ENCODE data around the gene IL17RB.

Gene IL17RB

GRCh38 chr3:53828581-53828980 lies 17.8 kb upstream of the IL17RB start:
- DNase-seq (ENCODE audit: low spot score): no peak
- no peak overlapping the region for H3K14ac ChIP-seq (ENCODE audit: low read length)
- H3K27ac ChIP-seq (replicated peaks; ENCODE audit: low read length): no peak overlapping the region
- H3K36me3 ChIP-seq (replicated peaks in 1 of 2; ENCODE audit: control insufficient read depth in 2 of 2, insufficient read depth in 2 of 2, low read length in 2 of 2): no peaks in the 10 kb centered on the region
- no peaks in the 10 kb centered on the region for H3K4me1 ChIP-seq (ENCODE audit: control insufficient read depth in 2 of 2, insufficient read depth in 1 of 2, low read depth in 1 of 2, low read length in 2 of 2)
- no peaks in the 10 kb centered on the region for H3K9me3 ChIP-seq (replicated peaks in 1 of 2; ENCODE audit: control insufficient read depth in 2 of 2, insufficient read depth in 1 of 2, low read depth in 1 of 2, low read length in 2 of 2)
- no peak overlapping the region for H3K4me2 ChIP-seq (ENCODE audit: insufficient read depth, low read length, poor library complexity, severe bottlenecking)
- no peak overlapping the region for H2AFZ ChIP-seq (ENCODE audit: low read length)
- H2AK5ac ChIP-seq (ENCODE audit: low read depth, low read length): no peak overlapping the region
- no peak overlapping the region for H4K8ac ChIP-seq (ENCODE audit: low read depth, low read length)
- H4K91ac ChIP-seq (ENCODE audit: low read depth, low read length, poor library complexity): no peak overlapping the region
- no peak overlapping the region for H2BK120ac ChIP-seq (ENCODE audit: low read depth, low read length)
- no peak overlapping the region for H3K4me3 ChIP-seq (ENCODE audit: low read length in 2 of 2)
- no peak overlapping the region for H3K4ac ChIP-seq (ENCODE audit: low read length)
- no CpG with 5 or more reads among the region's 1 CpG for WGBS, 2 donors (ENCODE audit: extremely low coverage in 2 of 2, insufficient read length in 2 of 2, insufficient replicate concordance in 1 of 2)
- H3K79me1 ChIP-seq (ENCODE audit: low read depth, low read length): peaks cover 4% of the 10 kb centered on the region
- no peak overlapping the region for H3K9ac ChIP-seq (ENCODE audit: low read depth, low read length, poor library complexity)
- H2BK5ac ChIP-seq (ENCODE audit: low read length): no peak overlapping the region
- no peak overlapping the region for H3K18ac ChIP-seq (ENCODE audit: low read length)
- no peak overlapping the region for H3K23ac ChIP-seq (ENCODE audit: low read depth, low read length, poor library complexity)
- no peaks in the 10 kb centered on the region for H3K27me3 ChIP-seq (ENCODE audit: control insufficient read depth in 3 of 3, insufficient read depth in 3 of 3, low read depth in 1 of 3, low read length in 3 of 3)
- no peak overlapping the region for H2BK15ac ChIP-seq (ENCODE audit: low read length)
- no peak overlapping the region for H2BK12ac ChIP-seq (ENCODE audit: low read length)

GRCh38 chr3:53829605-53830004 lies 16.8 kb upstream of the IL17RB start:
- H2BK120ac ChIP-seq (ENCODE audit: low read depth, low read length): no peak overlapping the region
- H2AK5ac ChIP-seq (ENCODE audit: low read depth, low read length): no peak overlapping the region
- H2BK12ac ChIP-seq (ENCODE audit: low read length): no peak overlapping the region
- no peaks in the 10 kb centered on the region for H3K27me3 ChIP-seq (ENCODE audit: control insufficient read depth in 3 of 3, insufficient read depth in 3 of 3, low read depth in 1 of 3, low read length in 3 of 3)
- no peak overlapping the region for H3K23ac ChIP-seq (ENCODE audit: low read depth, low read length, poor library complexity)
- no peak overlapping the region for H3K4me3 ChIP-seq (ENCODE audit: low read length in 2 of 2)
- H3K36me3 ChIP-seq (replicated peaks in 1 of 2; ENCODE audit: control insufficient read depth in 2 of 2, insufficient read depth in 2 of 2, low read length in 2 of 2): no peaks in the 10 kb centered on the region
- H4K91ac ChIP-seq (ENCODE audit: low read depth, low read length, poor library complexity): no peak overlapping the region
- no peak overlapping the region for H3K27ac ChIP-seq (replicated peaks; ENCODE audit: low read length)
- H2AFZ ChIP-seq (ENCODE audit: low read length): no peak overlapping the region
- H3K4ac ChIP-seq (ENCODE audit: low read length): no peak overlapping the region
- no peak overlapping the region for H3K9ac ChIP-seq (ENCODE audit: low read depth, low read length, poor library complexity)
- H3K18ac ChIP-seq (ENCODE audit: low read length): no peak overlapping the region
- H3K9me3 ChIP-seq (replicated peaks in 1 of 2; ENCODE audit: control insufficient read depth in 2 of 2, insufficient read depth in 1 of 2, low read depth in 1 of 2, low read length in 2 of 2): no peaks in the 10 kb centered on the region
- peaks cover 2% of the 10 kb centered on the region for H3K79me1 ChIP-seq (ENCODE audit: low read depth, low read length)
- no peak overlapping the region for H2BK15ac ChIP-seq (ENCODE audit: low read length)
- no peak for DNase-seq (ENCODE audit: low spot score)
- WGBS, 2 donors (ENCODE audit: extremely low coverage in 2 of 2, insufficient read length in 2 of 2, insufficient replicate concordance in 1 of 2): no CpG with 5 or more reads among the region's 2 CpGs
- no peak overlapping the region for H4K8ac ChIP-seq (ENCODE audit: low read depth, low read length)
- no peak overlapping the region for H3K4me2 ChIP-seq (ENCODE audit: insufficient read depth, low read length, poor library complexity, severe bottlenecking)
- H2BK5ac ChIP-seq (ENCODE audit: low read length): no peak overlapping the region
- no peaks in the 10 kb centered on the region for H3K4me1 ChIP-seq (ENCODE audit: control insufficient read depth in 2 of 2, insufficient read depth in 1 of 2, low read depth in 1 of 2, low read length in 2 of 2)
- no peak overlapping the region for H3K14ac ChIP-seq (ENCODE audit: low read length)

- Histone ChIP-seq H3K4me2 (ENCODE audit: insufficient read depth, low read length, poor library complexity, severe bottlenecking) (no peak overlapping the region), H3K27ac (replicated peaks; ENCODE audit: low read length) (no peak overlapping the region), H3K23ac (ENCODE audit: low read depth, low read length, poor library complexity) (no peak overlapping the region), H2BK120ac (ENCODE audit: low read depth, low read length) (no peak overlapping the region), H3K27me3 (ENCODE audit: control insufficient read depth in 3 of 3, insufficient read depth in 3 of 3, low read depth in 1 of 3, low read length in 3 of 3) (no peaks in the 10 kb centered on the region), H2AFZ (ENCODE audit: low read length) (no peak overlapping the region), H3K36me3 (replicated peaks in 1 of 2; ENCODE audit: control insufficient read depth in 2 of 2, insufficient read depth in 2 of 2, low read length in 2 of 2) (no peaks in the 10 kb centered on the region), H3K14ac (ENCODE audit: low read length) (no peak overlapping the region), H3K9ac (ENCODE audit: low read depth, low read length, poor library complexity) (peak overlapping the region; percentile 18), H2BK15ac (ENCODE audit: low read length) (no peak overlapping the region), H3K4me3 (ENCODE audit: low read length in 2 of 2) (no peak overlapping the region), H3K18ac (ENCODE audit: low read length) (no peak overlapping the region), H3K4ac (ENCODE audit: low read length) (no peak overlapping the region), H2AK5ac (ENCODE audit: low read depth, low read length) (no peak overlapping the region), H2BK12ac (ENCODE audit: low read length) (no peak overlapping the region), H3K9me3 (replicated peaks in 1 of 2; ENCODE audit: control insufficient read depth in 2 of 2, insufficient read depth in 1 of 2, low read depth in 1 of 2, low read length in 2 of 2) (no peaks in the 10 kb centered on the region), H3K4me1 (ENCODE audit: control insufficient read depth in 2 of 2, insufficient read depth in 1 of 2, low read depth in 1 of 2, low read length in 2 of 2) (no peaks in the 10 kb centered on the region), H3K79me1 (ENCODE audit: low read depth, low read length) (peaks cover 2% of the 10 kb centered on the region), H2BK5ac (ENCODE audit: low read length) (no peak overlapping the region), H4K8ac (ENCODE audit: low read depth, low read length) (no peak overlapping the region), H4K91ac (ENCODE audit: low read depth, low read length, poor library complexity) (no peak overlapping the region)
- WGBS, 2 donors (ENCODE audit: extremely low coverage in 2 of 2, insufficient read length in 2 of 2, insufficient replicate concordance in 1 of 2): no CpG with 5 or more reads among the region's 6 CpGs
- no peak for DNase-seq (ENCODE audit: low spot score)
Measured at GRCh38 chr3:53830944-53831343, 15.4 kb upstream of the IL17RB start.

GRCh38 chr3:53833053-53833645 lies 13.2 kb upstream of the IL17RB start:
- H3K14ac ChIP-seq (ENCODE audit: low read length): no peak overlapping the region
- H3K23ac ChIP-seq (ENCODE audit: low read depth, low read length, poor library complexity): no peak overlapping the region
- H3K4me1 ChIP-seq (ENCODE audit: control insufficient read depth in 2 of 2, insufficient read depth in 1 of 2, low read depth in 1 of 2, low read length in 2 of 2): no peaks in the 10 kb centered on the region
- no peak overlapping the region for H3K4me2 ChIP-seq (ENCODE audit: insufficient read depth, low read length, poor library complexity, severe bottlenecking)
- no peak overlapping the region for H4K91ac ChIP-seq (ENCODE audit: low read depth, low read length, poor library complexity)
- H3K4me3 ChIP-seq (ENCODE audit: low read length in 2 of 2): no peak overlapping the region
- no peak overlapping the region for H3K4ac ChIP-seq (ENCODE audit: low read length)
- no peak for DNase-seq (ENCODE audit: low spot score)
- H2AFZ ChIP-seq (ENCODE audit: low read length): no peak overlapping the region
- H2BK15ac ChIP-seq (ENCODE audit: low read length): no peak overlapping the region
- H3K18ac ChIP-seq (ENCODE audit: low read length): no peak overlapping the region
- no peaks in the 10 kb centered on the region for H3K27me3 ChIP-seq (ENCODE audit: control insufficient read depth in 3 of 3, insufficient read depth in 3 of 3, low read depth in 1 of 3, low read length in 3 of 3)
- H3K9ac ChIP-seq (ENCODE audit: low read depth, low read length, poor library complexity): no peak overlapping the region
- H3K79me1 ChIP-seq (ENCODE audit: low read depth, low read length): peaks cover 2% of the 10 kb centered on the region
- peak overlapping the region; percentile 19 for H2AK5ac ChIP-seq (ENCODE audit: low read depth, low read length)
- H3K27ac ChIP-seq (replicated peaks; ENCODE audit: low read length): no peak overlapping the region
- H2BK12ac ChIP-seq (ENCODE audit: low read length): no peak overlapping the region
- H2BK120ac ChIP-seq (ENCODE audit: low read depth, low read length): no peak overlapping the region
- no peak overlapping the region for H4K8ac ChIP-seq (ENCODE audit: low read depth, low read length)
- no CpG with 5 or more reads among the region's 9 CpGs for WGBS, 2 donors (ENCODE audit: extremely low coverage in 2 of 2, insufficient read length in 2 of 2, insufficient replicate concordance in 1 of 2)
- H3K36me3 ChIP-seq (replicated peaks in 1 of 2; ENCODE audit: control insufficient read depth in 2 of 2, insufficient read depth in 2 of 2, low read length in 2 of 2): peaks cover under 1 to 2% of the 10 kb centered on the region in 2 donors
- peak overlapping the region; percentile 49 for H2BK5ac ChIP-seq (ENCODE audit: low read length)
- H3K9me3 ChIP-seq (replicated peaks in 1 of 2; ENCODE audit: control insufficient read depth in 2 of 2, insufficient read depth in 1 of 2, low read depth in 1 of 2, low read length in 2 of 2): no peaks in the 10 kb centered on the region
